LNCaP clone FGC (cell line): ENCODE measurements around the gene ARMH4.
A peak's percentile ranks its signal among the peaks of the same experiment; 100 is the strongest.

Source experiments
- DNase-seq: peaks from one replicate; pipeline ENCODE4 v3.0.0-alpha.2; 2011; ENCODE audit warnings: low read depth
- H3K4me3 ChIP-seq: 2 replicates; pipeline ENCODE4 v1.5.1; 2011; ENCODE audit warnings: mild to moderate bottlenecking, low read depth, low read length, control low read depth
- TF ChIP-seq, protein P1 (sequence below): IDR thresholded peaks from 2 replicates; pipeline ENCODE4 v1.5.1; 2012; ENCODE audit warnings: mild to moderate bottlenecking; ENCODE audit not compliant: control insufficient read depth, insufficient read depth; ENCODE audit errors: extremely low read depth

ARMH4 gene

GRCh38 chr14:58118097-58118815, 33.8 kb downstream of the ARMH4 start:
- no peak overlapping the region for H3K4me3 ChIP-seq
- TF ChIP-seq, protein P1, sequence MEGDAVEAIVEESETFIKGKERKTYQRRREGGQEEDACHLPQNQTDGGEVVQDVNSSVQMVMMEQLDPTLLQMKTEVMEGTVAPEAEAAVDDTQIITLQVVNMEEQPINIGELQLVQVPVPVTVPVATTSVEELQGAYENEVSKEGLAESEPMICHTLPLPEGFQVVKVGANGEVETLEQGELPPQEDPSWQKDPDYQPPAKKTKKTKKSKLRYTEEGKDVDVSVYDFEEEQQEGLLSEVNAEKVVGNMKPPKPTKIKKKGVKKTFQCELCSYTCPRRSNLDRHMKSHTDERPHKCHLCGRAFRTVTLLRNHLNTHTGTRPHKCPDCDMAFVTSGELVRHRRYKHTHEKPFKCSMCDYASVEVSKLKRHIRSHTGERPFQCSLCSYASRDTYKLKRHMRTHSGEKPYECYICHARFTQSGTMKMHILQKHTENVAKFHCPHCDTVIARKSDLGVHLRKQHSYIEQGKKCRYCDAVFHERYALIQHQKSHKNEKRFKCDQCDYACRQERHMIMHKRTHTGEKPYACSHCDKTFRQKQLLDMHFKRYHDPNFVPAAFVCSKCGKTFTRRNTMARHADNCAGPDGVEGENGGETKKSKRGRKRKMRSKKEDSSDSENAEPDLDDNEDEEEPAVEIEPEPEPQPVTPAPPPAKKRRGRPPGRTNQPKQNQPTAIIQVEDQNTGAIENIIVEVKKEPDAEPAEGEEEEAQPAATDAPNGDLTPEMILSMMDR: no peak
- DNase-seq: no peak

GRCh38 chr14:58109744-58110143, 42.3 kb downstream of the ARMH4 start:
- TF ChIP-seq, protein P1: no peak
- DNase-seq: no peak
- H3K4me3 ChIP-seq: no peak overlapping the region

DNA sequence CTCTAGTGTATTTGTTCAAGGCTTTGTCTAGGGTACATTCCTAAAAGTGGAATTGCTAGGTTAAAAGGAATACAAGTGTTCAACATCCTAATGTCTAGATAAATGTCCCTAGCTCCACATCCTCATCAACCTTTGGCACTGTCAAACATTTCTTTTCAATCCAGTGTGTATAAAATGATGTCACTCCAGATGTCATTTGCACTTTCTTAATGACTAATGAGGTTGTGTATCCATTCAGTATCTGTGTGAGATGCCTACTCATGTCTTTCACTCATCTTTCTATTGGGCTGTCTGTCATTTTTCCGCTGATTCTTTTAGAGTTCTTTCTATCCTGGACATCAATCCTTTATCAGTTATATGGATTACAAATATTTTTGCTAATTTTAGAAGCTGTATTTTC, 43.3 kb downstream of the ARMH4 start:
- DNase-seq: no peak
- no peak overlapping the region for H3K4me3 ChIP-seq
- TF ChIP-seq, protein P1: no peak

- peak; percentile 35 for DNase-seq
- TF ChIP-seq, protein P1: peak; percentile 82
- H3K4me3 ChIP-seq: no peak overlapping the region
Observed at GRCh38 chr14:58107947-58108552, 44.0 kb downstream of the ARMH4 start.

DNA sequence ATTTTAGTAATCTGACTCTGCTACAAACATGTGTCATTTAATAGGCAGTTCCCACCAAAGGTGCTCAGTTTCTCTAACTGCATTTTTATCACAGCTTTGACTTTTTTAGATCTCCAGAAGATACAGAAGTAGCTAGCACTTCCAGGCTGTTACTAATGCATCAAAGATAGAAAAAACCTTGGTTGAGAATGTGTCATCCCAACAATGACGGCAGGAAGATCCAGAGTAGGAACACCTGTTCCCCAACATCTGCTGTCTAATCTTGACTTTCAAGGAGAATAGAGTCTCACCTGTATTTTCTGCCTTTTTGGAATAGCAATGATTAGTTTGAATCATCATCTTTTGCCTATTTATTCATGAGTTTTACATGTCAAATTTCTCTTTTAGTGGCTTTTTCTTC, 45.0 kb downstream of the ARMH4 start:
- H3K4me3 ChIP-seq: no peak overlapping the region
- DNase-seq: no peak
- TF ChIP-seq, protein P1: no peak

DNA sequence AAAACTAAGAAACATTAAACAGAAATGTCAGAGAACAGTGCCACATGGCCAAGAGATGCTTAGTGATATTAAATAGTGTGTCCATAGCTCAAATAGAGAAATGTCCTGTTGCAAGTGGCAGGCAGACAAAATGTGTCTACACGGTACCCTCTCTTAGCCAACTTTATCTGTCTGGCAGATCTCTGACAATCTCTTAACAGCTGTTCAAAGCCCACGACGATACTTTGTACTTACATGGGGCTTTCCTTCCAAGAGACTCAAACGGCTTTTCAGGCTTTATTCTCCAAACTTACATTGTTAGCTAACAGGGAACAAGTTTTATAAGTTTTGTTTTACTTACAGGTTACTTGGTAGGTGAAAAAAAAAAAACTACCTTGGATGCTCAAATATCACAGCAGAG, 45.6 kb downstream of the ARMH4 start:
- no peak overlapping the region for H3K4me3 ChIP-seq
- no peak for DNase-seq
- TF ChIP-seq, protein P1: no peak
